WTC11 (cell line): ENCODE results near the gene CTDSPL. TPM values are rescaled to one million over a fixed set of nuclear protein-coding genes. Genes with fewer than 3 reads are reported as not detected.

Experiments
- ATAC-seq: fragments of 200-7000 bp; cut with Tn5 transposase; 2 replicates; pipeline ENCODE4 v1.10.0; 2021; ENCODE audit warnings: mild to moderate bottlenecking, moderate library complexity
- CTCF ChIA-PET: fragments of 300-600 bp; sonication (Branson Sonifier 250); formaldehyde crosslinking; loops from one replicate; lab custom pipeline; 2021; ENCODE audit warnings: antibody characterized with exemption; lab: Charles Lee
- POLR2A ChIA-PET: fragments of 350-600 bp; sonication (Branson Sonifier 250); formaldehyde crosslinking; loops from one replicate; lab custom pipeline; 2021; ENCODE audit warnings: antibody characterized with exemption; lab: Charles Lee
- DNase-seq: peaks from one replicate; pipeline ENCODE4 v3.0.0; 2021; ENCODE audit warnings: low spot score
- H3K27ac Mint-ChIP-seq: 2 replicates; pipeline ENCODE4 v1.8.0; 2021; ENCODE audit warnings: mixed read lengths
- H3K27me3 Mint-ChIP-seq: 2 replicates; pipeline ENCODE4 v1.8.0; 2021; ENCODE audit warnings: low read depth, mild to moderate bottlenecking, moderate library complexity, mixed read lengths
- H3K36me3 Mint-ChIP-seq: 2 replicates; pipeline ENCODE4 v1.8.0; 2021; ENCODE audit warnings: mixed read lengths
- H3K4me1 Mint-ChIP-seq: 2 replicates; pipeline ENCODE4 v1.8.0; 2022; ENCODE audit warnings: mixed read lengths
- H3K4me3 Mint-ChIP-seq: 2 replicates; pipeline ENCODE4 v1.8.0; 2021; ENCODE audit warnings: mild to moderate bottlenecking, moderate library complexity, mixed read lengths
- H3K9me3 Mint-ChIP-seq: 2 replicates; pipeline ENCODE4 v1.8.0; 2021; ENCODE audit warnings: mixed read lengths
- ELF4 ChIP-seq: sonication (generic); formaldehyde crosslinking; IDR thresholded peaks from 2 replicates; pipeline ENCODE4 v1.8.1; 2022; ENCODE audit warnings: low read depth, mild to moderate bottlenecking, moderate library complexity, missing genetic modification reagents
- FOXJ3 ChIP-seq: sonication (generic); formaldehyde crosslinking; IDR thresholded peaks from 2 replicates; pipeline ENCODE4 v1.9.0; 2021; ENCODE audit warnings: missing genetic modification reagents, mild to moderate bottlenecking, borderline replicate concordance
- FOXP1 ChIP-seq: sonication (generic); formaldehyde crosslinking; IDR thresholded peaks from 2 replicates; pipeline ENCODE4 v1.8.0; 2022; ENCODE audit warnings: missing genetic modification reagents, mild to moderate bottlenecking, moderate library complexity, borderline replicate concordance
- GABPB1 ChIP-seq: sonication (generic); formaldehyde crosslinking; IDR thresholded peaks from 2 replicates; pipeline ENCODE4 v1.8.1; 2023; ENCODE audit warnings: mild to moderate bottlenecking, missing genetic modification reagents
- GRHL2 ChIP-seq: fragments of 250-450 bp; sonication (Bioruptor Pico); IDR thresholded peaks from 2 replicates; pipeline ENCODE4 v1.8.0; 2022; ENCODE audit warnings: mild to moderate bottlenecking, moderate library complexity; ENCODE audit not compliant: insufficient replicate concordance, severe bottlenecking
- KAT7 ChIP-seq: sonication (generic); formaldehyde crosslinking; IDR thresholded peaks from 2 replicates; pipeline ENCODE4 v1.8.1; 2023; ENCODE audit warnings: missing genetic modification reagents, mild to moderate bottlenecking, borderline replicate concordance
- NFATC4 ChIP-seq: fragments of 250-450 bp; sonication (Bioruptor Pico); IDR thresholded peaks from 2 replicates; pipeline ENCODE4 v1.9.0; 2021; ENCODE audit warnings: mild to moderate bottlenecking
- NFE2L1 ChIP-seq: sonication (generic); formaldehyde crosslinking; IDR thresholded peaks from 2 replicates; pipeline ENCODE4 v1.8.1; 2023; ENCODE audit warnings: missing genetic modification reagents
- NR3C1 ChIP-seq: sonication (generic); formaldehyde crosslinking; conservative IDR thresholded peaks from 2 replicates; pipeline ENCODE4 v1.8.1; 2023; ENCODE audit warnings: low read depth, mild to moderate bottlenecking, missing genetic modification reagents
- SOX15 ChIP-seq: fragments of 250-450 bp; sonication (Bioruptor Pico); IDR thresholded peaks from 2 replicates; pipeline ENCODE4 v1.9.0; 2021; ENCODE audit warnings: mild to moderate bottlenecking
- TP53 ChIP-seq: sonication (generic); formaldehyde crosslinking; IDR thresholded peaks from 2 replicates; pipeline ENCODE4 v1.8.1; 2023; ENCODE audit warnings: mild to moderate bottlenecking, missing genetic modification reagents
- ZBTB21 ChIP-seq: sonication (generic); formaldehyde crosslinking; IDR thresholded peaks from 2 replicates; pipeline ENCODE4 v1.8.1; 2023; ENCODE audit warnings: mild to moderate bottlenecking, missing genetic modification reagents, borderline replicate concordance
- ZNF138 ChIP-seq: sonication (generic); formaldehyde crosslinking; conservative IDR thresholded peaks from 2 replicates; pipeline ENCODE4 v1.8.1; 2022; ENCODE audit warnings: mild to moderate bottlenecking, moderate library complexity, missing genetic modification reagents
- ZNF219 ChIP-seq: sonication (generic); formaldehyde crosslinking; IDR thresholded peaks from 2 replicates; pipeline ENCODE4 v1.8.0; 2023; ENCODE audit warnings: missing genetic modification reagents, mild to moderate bottlenecking, borderline replicate concordance
- total RNA-seq: library from RNA; stranded (reverse); gene quantifications from 3 replicates; pipeline ENCODE4 v1.2.3, GENCODE V29; 2021
- TF ChIP-seq, protein P1 (sequence below): sonication (generic); formaldehyde crosslinking; IDR thresholded peaks from 2 replicates; pipeline ENCODE4 v1.8.1; 2023; ENCODE audit warnings: mild to moderate bottlenecking, missing genetic modification reagents, borderline replicate concordance
- TF ChIP-seq, protein P2 (sequence below): sonication (generic); formaldehyde crosslinking; IDR thresholded peaks from 2 replicates; pipeline ENCODE4 v1.8.1; 2023; ENCODE audit warnings: mild to moderate bottlenecking, missing genetic modification reagents
- TF ChIP-seq, protein P3 (sequence below): fragments of 250-450 bp; sonication (Bioruptor Pico); IDR thresholded peaks from 2 replicates; pipeline ENCODE4 v1.9.0; 2021; ENCODE audit warnings: mild to moderate bottlenecking
- TF ChIP-seq, protein P4 (sequence below): sonication (generic); formaldehyde crosslinking; IDR thresholded peaks from 2 replicates; pipeline ENCODE4 v1.8.0; 2022; ENCODE audit warnings: missing genetic modification reagents
- TF ChIP-seq, protein P5 (sequence below): sonication (generic); formaldehyde crosslinking; conservative IDR thresholded peaks from 2 replicates; pipeline ENCODE4 v1.8.1; 2022; ENCODE audit warnings: mild to moderate bottlenecking, missing genetic modification reagents

CTDSPL gene
- total RNA-seq, 1 experiment from 2014 or later, result 41.2 TPM

DNA sequence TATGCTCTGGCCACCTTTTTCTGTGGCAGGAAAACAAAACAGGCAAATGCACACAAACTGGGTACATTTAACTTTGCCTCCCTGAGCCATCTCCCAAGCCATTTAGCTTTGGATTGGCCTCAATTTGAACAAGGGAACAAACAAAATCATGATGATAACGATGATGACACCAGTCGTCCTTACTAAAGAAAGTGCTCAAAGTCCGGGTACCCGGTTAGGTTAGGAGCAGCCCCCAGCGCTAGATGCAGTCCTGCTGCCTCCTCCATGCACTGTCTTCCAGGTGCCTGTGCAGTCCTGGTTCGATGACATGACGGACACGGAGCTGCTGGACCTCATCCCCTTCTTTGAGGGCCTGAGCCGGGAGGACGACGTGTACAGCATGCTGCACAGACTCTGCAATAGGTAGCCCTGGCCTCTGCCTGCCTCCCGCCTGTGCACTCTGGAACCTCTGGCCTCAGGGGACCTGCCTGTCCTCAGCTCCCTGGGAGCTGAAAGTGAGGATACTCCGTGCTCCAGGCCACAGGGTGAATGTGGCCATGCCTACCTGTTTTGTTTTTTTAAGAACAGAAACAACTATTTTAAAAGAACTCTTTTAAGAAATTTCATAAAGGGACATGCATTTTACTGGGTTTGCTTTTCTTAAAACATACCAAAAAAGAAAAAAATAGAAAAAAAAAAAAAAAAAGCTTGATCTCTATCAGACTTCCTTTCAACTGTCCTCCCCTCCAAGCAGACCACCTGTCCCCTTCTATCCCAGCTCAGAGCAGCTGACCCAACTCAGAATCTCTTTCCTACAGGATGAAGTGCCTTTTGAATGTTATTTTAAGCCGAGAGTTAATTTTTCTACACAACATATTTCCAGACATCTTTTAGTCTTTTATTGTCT lies 119.0 kb downstream of the CTDSPL start:
- Mint-ChIP-seq H3K27me3 (no peaks in the 10 kb centered on the region), H3K27ac (no peak overlapping the region), H3K9me3 (no peaks in the 10 kb centered on the region), H3K4me3 (no peak overlapping the region), H3K4me1 (peaks cover 6% of the 10 kb centered on the region; the same call in 1 of the 2 replicates), H3K36me3 (peaks cover 1% of the 10 kb centered on the region)
- ChIA-PET POLR2A (interaction anchor here (0.7 kb wide), 1 partner anchor 23 kb away, joined by 7 read pairs; no protein-coding TSS in a partner anchor), CTCF (interaction anchor here (0.7 to 2.5 kb wide), 4 partner anchors 13 to 126 kb away, joined by 3 to 17 read pairs (median 6); no protein-coding TSS in a partner anchor)
- no peak for DNase-seq
- TF ChIP-seq ZBTB21 (CRISPR knock-in tag) (no peak), TP53 (CRISPR knock-in tag) (no peak), ZNF138 (CRISPR knock-in tag) (no peak), NR3C1 (CRISPR knock-in tag) (no peak), GABPB1 (CRISPR knock-in tag) (no peak), NFATC4 (no peak), GRHL2 (CRISPR knock-in tag) (no peak), FOXP1 (no peak), NFE2L1 (CRISPR knock-in tag) (no peak), FOXJ3 (CRISPR knock-in tag) (no peak), SOX15 (CRISPR knock-in tag) (no peak), ELF4 (CRISPR knock-in tag) (no peak), KAT7 (CRISPR knock-in tag) (no peak), ZNF219 (CRISPR knock-in tag) (no peak)
- TF ChIP-seq, protein P1, sequence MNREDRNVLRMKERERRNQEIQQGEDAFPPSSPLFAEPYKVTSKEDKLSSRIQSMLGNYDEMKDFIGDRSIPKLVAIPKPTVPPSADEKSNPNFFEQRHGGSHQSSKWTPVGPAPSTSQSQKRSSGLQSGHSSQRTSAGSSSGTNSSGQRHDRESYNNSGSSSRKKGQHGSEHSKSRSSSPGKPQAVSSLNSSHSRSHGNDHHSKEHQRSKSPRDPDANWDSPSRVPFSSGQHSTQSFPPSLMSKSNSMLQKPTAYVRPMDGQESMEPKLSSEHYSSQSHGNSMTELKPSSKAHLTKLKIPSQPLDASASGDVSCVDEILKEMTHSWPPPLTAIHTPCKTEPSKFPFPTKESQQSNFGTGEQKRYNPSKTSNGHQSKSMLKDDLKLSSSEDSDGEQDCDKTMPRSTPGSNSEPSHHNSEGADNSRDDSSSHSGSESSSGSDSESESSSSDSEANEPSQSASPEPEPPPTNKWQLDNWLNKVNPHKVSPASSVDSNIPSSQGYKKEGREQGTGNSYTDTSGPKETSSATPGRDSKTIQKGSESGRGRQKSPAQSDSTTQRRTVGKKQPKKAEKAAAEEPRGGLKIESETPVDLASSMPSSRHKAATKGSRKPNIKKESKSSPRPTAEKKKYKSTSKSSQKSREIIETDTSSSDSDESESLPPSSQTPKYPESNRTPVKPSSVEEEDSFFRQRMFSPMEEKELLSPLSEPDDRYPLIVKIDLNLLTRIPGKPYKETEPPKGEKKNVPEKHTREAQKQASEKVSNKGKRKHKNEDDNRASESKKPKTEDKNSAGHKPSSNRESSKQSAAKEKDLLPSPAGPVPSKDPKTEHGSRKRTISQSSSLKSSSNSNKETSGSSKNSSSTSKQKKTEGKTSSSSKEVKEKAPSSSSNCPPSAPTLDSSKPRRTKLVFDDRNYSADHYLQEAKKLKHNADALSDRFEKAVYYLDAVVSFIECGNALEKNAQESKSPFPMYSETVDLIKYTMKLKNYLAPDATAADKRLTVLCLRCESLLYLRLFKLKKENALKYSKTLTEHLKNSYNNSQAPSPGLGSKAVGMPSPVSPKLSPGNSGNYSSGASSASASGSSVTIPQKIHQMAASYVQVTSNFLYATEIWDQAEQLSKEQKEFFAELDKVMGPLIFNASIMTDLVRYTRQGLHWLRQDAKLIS (CRISPR knock-in tag), result no peak
- TF ChIP-seq, protein P2, sequence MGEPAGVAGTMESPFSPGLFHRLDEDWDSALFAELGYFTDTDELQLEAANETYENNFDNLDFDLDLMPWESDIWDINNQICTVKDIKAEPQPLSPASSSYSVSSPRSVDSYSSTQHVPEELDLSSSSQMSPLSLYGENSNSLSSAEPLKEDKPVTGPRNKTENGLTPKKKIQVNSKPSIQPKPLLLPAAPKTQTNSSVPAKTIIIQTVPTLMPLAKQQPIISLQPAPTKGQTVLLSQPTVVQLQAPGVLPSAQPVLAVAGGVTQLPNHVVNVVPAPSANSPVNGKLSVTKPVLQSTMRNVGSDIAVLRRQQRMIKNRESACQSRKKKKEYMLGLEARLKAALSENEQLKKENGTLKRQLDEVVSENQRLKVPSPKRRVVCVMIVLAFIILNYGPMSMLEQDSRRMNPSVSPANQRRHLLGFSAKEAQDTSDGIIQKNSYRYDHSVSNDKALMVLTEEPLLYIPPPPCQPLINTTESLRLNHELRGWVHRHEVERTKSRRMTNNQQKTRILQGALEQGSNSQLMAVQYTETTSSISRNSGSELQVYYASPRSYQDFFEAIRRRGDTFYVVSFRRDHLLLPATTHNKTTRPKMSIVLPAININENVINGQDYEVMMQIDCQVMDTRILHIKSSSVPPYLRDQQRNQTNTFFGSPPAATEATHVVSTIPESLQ, result no peak
- TF ChIP-seq, protein P3, sequence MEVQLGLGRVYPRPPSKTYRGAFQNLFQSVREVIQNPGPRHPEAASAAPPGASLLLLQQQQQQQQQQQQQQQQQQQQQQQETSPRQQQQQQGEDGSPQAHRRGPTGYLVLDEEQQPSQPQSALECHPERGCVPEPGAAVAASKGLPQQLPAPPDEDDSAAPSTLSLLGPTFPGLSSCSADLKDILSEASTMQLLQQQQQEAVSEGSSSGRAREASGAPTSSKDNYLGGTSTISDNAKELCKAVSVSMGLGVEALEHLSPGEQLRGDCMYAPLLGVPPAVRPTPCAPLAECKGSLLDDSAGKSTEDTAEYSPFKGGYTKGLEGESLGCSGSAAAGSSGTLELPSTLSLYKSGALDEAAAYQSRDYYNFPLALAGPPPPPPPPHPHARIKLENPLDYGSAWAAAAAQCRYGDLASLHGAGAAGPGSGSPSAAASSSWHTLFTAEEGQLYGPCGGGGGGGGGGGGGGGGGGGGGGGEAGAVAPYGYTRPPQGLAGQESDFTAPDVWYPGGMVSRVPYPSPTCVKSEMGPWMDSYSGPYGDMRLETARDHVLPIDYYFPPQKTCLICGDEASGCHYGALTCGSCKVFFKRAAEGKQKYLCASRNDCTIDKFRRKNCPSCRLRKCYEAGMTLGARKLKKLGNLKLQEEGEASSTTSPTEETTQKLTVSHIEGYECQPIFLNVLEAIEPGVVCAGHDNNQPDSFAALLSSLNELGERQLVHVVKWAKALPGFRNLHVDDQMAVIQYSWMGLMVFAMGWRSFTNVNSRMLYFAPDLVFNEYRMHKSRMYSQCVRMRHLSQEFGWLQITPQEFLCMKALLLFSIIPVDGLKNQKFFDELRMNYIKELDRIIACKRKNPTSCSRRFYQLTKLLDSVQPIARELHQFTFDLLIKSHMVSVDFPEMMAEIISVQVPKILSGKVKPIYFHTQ (CRISPR knock-in tag), result no peak
- TF ChIP-seq, protein P4, sequence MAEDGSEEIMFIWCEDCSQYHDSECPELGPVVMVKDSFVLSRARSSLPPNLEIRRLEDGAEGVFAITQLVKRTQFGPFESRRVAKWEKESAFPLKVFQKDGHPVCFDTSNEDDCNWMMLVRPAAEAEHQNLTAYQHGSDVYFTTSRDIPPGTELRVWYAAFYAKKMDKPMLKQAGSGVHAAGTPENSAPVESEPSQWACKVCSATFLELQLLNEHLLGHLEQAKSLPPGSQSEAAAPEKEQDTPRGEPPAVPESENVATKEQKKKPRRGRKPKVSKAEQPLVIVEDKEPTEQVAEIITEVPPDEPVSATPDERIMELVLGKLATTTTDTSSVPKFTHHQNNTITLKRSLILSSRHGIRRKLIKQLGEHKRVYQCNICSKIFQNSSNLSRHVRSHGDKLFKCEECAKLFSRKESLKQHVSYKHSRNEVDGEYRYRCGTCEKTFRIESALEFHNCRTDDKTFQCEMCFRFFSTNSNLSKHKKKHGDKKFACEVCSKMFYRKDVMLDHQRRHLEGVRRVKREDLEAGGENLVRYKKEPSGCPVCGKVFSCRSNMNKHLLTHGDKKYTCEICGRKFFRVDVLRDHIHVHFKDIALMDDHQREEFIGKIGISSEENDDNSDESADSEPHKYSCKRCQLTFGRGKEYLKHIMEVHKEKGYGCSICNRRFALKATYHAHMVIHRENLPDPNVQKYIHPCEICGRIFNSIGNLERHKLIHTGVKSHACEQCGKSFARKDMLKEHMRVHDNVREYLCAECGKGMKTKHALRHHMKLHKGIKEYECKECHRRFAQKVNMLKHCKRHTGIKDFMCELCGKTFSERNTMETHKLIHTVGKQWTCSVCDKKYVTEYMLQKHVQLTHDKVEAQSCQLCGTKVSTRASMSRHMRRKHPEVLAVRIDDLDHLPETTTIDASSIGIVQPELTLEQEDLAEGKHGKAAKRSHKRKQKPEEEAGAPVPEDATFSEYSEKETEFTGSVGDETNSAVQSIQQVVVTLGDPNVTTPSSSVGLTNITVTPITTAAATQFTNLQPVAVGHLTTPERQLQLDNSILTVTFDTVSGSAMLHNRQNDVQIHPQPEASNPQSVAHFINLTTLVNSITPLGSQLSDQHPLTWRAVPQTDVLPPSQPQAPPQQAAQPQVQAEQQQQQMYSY (CRISPR knock-in tag), result no peak
- TF ChIP-seq, protein P5, sequence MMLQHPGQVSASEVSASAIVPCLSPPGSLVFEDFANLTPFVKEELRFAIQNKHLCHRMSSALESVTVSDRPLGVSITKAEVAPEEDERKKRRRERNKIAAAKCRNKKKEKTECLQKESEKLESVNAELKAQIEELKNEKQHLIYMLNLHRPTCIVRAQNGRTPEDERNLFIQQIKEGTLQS (CRISPR knock-in tag), result no peak
- ATAC-seq, result no peak
